PC-3 (cell line): ENCODE data around the gene CMKLR1.

ENCODE experiments used
- CTCF ChIP-seq: fragments of 300-600 bp; sonication (generic); conservative IDR thresholded peaks from 2 replicates; pipeline ENCODE4 v1.5.1; 2017; ENCODE audit warnings: antibody characterized with exemption, low read depth, mild to moderate bottlenecking, low read length
- EZH2 ChIP-seq: fragments of 300-600 bp; sonication (generic); IDR thresholded peaks from one replicate; pipeline ENCODE4 v1.6.1; 2017; ENCODE audit warnings: antibody characterized with exemption, mild to moderate bottlenecking, low read length; ENCODE audit not compliant: unreplicated experiment

GRCh38 chr12:108301346-108301745 is 37.8 kb downstream of the CMKLR1 start:
- TF ChIP-seq CTCF (no peak), EZH2 (no peak)
